ENCODE results near the gene AGO4.

DNA sequence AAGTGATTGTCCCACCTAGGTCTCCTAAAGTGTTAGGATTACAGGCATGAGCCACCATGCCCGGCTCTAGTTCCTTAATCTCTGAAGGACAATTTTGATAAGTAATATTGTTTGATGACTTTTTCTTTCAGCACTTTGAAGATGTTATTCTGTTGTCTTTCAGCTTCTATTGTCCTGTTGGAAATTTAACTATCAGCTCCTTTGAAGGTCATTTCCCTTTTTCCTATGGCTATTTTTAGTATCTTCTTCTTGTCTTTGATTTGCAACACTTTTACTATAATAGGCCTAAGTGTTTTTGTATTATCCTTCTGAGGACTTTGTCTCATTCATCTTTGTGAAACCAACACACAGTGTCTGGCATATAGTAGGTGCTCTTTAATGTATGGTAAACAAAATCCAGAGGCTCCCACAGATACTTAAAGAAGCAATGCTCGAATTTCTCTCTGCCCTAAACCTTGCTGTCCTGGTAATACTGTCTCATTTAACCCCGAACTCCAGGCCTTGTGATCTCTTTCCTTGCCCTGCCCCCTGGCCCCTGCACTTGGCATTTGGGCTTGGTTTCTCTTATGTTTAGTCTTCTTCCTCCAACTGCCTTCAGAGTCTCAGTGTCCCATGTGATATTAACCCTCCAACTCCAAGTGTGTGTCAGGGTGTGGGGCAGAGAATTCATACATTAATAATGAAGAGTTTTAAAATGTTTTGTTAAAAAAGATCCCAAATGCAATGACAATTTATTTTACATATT, 56.2 kb downstream of the AGO4 start:
- TF ChIP-seq, protein P1, sequence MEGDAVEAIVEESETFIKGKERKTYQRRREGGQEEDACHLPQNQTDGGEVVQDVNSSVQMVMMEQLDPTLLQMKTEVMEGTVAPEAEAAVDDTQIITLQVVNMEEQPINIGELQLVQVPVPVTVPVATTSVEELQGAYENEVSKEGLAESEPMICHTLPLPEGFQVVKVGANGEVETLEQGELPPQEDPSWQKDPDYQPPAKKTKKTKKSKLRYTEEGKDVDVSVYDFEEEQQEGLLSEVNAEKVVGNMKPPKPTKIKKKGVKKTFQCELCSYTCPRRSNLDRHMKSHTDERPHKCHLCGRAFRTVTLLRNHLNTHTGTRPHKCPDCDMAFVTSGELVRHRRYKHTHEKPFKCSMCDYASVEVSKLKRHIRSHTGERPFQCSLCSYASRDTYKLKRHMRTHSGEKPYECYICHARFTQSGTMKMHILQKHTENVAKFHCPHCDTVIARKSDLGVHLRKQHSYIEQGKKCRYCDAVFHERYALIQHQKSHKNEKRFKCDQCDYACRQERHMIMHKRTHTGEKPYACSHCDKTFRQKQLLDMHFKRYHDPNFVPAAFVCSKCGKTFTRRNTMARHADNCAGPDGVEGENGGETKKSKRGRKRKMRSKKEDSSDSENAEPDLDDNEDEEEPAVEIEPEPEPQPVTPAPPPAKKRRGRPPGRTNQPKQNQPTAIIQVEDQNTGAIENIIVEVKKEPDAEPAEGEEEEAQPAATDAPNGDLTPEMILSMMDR (IDR thresholded peaks at IDR 0.05) = no peak
- TF ChIP-seq POLR2A (IDR thresholded peaks at IDR 0.05) = no peak
